ENCODE measurements around the gene BEAN1.

GRCh38 chr16:66416939-66417700 lies 10.0 kb upstream of the BEAN1 start:
- TF ChIP-seq CTCF (tag by site-specific recombination; IDR thresholded peaks at IDR 0.05): no peak
- TF ChIP-seq PRDM10 (tag by site-specific recombination; IDR thresholded peaks at IDR 0.05): no peak
- no peak for TF ChIP-seq ZBTB1 (tag by site-specific recombination; IDR thresholded peaks at IDR 0.05)
- no peak for TF ChIP-seq ZNF223 (tag by site-specific recombination; IDR thresholded peaks at IDR 0.05)
- TF ChIP-seq ZNF274 (IDR thresholded peaks at IDR 0.05; ENCODE audit: low read length): no peak
- no peak for TF ChIP-seq ZNF274 (tag by site-specific recombination; IDR thresholded peaks at IDR 0.05; ENCODE audit: borderline replicate concordance)

All from HEK293 (cell line).